Measurements from ENCODE around the gene CASP6.

GRCh38 chr4:109745830-109746229 is 42.6 kb upstream of the CASP6 start:
- no peak for TF ChIP-seq EZH2 (IDR thresholded peaks at IDR 0.05; ENCODE audit: insufficient read depth, poor library complexity, severe bottlenecking)
- no peak for TF ChIP-seq EZH2phosphoT487 (IDR thresholded peaks at IDR 0.05; ENCODE audit: insufficient read depth, low read depth)
